ENCODE results near the gene AICDA. TPM values are rescaled to one million over a fixed set of nuclear protein-coding genes. Genes with fewer than 3 reads are reported as not detected.

AICDA gene
- total and polyA plus RNA-seq, 10 of the 15 experiments (the other 5 are each of a cell fraction or from before 2014, with no cell fraction given) = 9.4 to 24.9 (median 16.6) TPM

DNA sequence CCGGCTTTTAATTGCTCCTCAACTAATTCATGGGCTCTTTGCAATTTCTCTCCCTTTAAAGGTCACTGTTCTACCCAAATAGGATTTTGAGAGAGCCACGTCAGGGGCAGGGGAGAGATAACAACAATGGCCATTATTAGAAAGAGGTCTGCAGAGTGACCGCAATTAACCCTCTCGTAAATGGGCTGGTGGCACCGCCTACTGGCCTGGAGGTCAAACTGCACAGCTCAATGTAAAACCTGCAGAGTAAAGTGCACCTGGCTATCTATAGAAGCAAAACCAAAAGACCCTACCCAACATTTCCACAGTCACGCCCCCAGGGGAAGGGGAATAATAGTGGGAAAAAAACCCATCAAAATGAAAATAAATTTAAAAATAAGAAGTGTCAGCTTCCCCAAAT is 50.3 kb downstream of the AICDA start:
- intact Hi-C loops (cut with micrococcal nuclease; ENCODE audit: unreplicated experiment) = no loop called here
- no peak overlapping the region for H3K4me2 ChIP-seq (ENCODE audit: control insufficient read depth, insufficient read depth)
- no peaks in the 10 kb centered on the region for H3K36me3 ChIP-seq (ENCODE audit: control insufficient read depth in 2 of 2, insufficient read depth in 2 of 2, low read length in 1 of 2)
- FAIRE-seq = no peak
- CTCF ChIA-PET = interaction anchor here (1.0 kb wide), 1 partner anchor 18 kb away, joined by 5 read pairs; no protein-coding TSS in a partner anchor
- SMC1A ChIA-PET (ENCODE audit: uncharacterized antibody, unreplicated experiment) = interaction anchor here (0.9 kb wide), 1 partner anchor 28 kb away, joined by 3 read pairs; no protein-coding TSS in a partner anchor
- in situ Hi-C loops (cut with MboI) = no loop called here
- BruUV-seq (replicated peaks) = no TSS peak
- no peak for TF ChIP-seq MEF2B (IDR thresholded peaks at IDR 0.05; ENCODE audit: partially characterized antibody, poor library complexity, severe bottlenecking)
- TF ChIP-seq, protein P1, sequence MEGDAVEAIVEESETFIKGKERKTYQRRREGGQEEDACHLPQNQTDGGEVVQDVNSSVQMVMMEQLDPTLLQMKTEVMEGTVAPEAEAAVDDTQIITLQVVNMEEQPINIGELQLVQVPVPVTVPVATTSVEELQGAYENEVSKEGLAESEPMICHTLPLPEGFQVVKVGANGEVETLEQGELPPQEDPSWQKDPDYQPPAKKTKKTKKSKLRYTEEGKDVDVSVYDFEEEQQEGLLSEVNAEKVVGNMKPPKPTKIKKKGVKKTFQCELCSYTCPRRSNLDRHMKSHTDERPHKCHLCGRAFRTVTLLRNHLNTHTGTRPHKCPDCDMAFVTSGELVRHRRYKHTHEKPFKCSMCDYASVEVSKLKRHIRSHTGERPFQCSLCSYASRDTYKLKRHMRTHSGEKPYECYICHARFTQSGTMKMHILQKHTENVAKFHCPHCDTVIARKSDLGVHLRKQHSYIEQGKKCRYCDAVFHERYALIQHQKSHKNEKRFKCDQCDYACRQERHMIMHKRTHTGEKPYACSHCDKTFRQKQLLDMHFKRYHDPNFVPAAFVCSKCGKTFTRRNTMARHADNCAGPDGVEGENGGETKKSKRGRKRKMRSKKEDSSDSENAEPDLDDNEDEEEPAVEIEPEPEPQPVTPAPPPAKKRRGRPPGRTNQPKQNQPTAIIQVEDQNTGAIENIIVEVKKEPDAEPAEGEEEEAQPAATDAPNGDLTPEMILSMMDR (IDR thresholded peaks at IDR 0.05 in 2 of 3, conservative IDR thresholded peaks at IDR 0.05 in 1 of 3; ENCODE audit: control insufficient read depth in 2 of 3, extremely low read depth in 1 of 3, insufficient read depth in 1 of 3, low read depth in 3 of 3, low read length in 3 of 3) = peak in 2 of 3 experiments; percentile 10 to 29; a peak in 3 of 6 replicates
- no peaks in the 10 kb centered on the region for H3K27me3 ChIP-seq (replicated peaks in 1 of 2; ENCODE audit: control insufficient read depth in 2 of 2, insufficient read depth in 2 of 2, low read length in 1 of 2)
- H3K4me3 ChIP-seq = no peak overlapping the region
- no peaks in the 10 kb centered on the region for H4K20me1 ChIP-seq (ENCODE audit: control insufficient read depth, insufficient read depth)
- WGBS (ENCODE audit: insufficient coverage, insufficient replicate concordance, low lambda C conversion rate, missing lambda C conversion rate) = 79% methylated on average over 6 of the region's 6 CpGs
- DNase-seq (ENCODE audit: low read depth, low spot score) = no peak
- RAD21 ChIA-PET (ENCODE audit: unreplicated experiment) = no interaction called here
- no peak overlapping the region for H3K9ac ChIP-seq (ENCODE audit: control insufficient read depth, insufficient read depth, low read length)
- H3K79me2 ChIP-seq (ENCODE audit: control insufficient read depth, insufficient read depth, low read length) = no peaks in the 10 kb centered on the region
- H3K4me1 ChIP-seq (ENCODE audit: control insufficient read depth, insufficient read depth, low read length) = no peaks in the 10 kb centered on the region
- no peak overlapping the region for H3K27ac ChIP-seq (ENCODE audit: control insufficient read depth, insufficient read depth)
- POLR2A ChIA-PET = no interaction called here
- ATAC-seq = no peak
- H2AFZ ChIP-seq (ENCODE audit: control insufficient read depth, low read depth, low read length) = no peak overlapping the region
- peaks cover 2% of the 10 kb centered on the region; the same call in 2 of the 3 replicates for H3K9me3 ChIP-seq (replicated peaks; ENCODE audit: control insufficient read depth, insufficient read depth, low read length)

DNA sequence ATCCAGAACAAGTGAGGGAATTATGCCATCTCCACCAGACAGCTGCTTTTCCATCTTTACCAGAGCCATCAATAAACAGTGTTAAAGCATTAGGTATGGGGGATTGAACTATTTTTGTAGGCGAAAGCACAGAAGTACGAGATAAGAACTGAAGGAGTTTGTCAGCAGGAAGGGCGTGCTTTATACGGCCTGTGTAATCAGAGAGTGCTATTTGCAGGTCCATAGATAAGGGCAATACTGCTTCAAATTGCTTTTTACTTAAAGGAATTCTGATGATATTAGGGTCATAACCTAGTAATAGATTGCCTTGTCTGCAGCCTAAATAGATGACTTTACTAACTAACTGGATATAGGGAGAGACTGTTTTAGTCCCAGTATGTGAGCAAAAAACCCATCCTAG is 51.6 kb downstream of the AICDA start:
- Histone ChIP-seq H3K79me2 (ENCODE audit: control insufficient read depth, insufficient read depth, low read length) (no peaks in the 10 kb centered on the region), H3K4me1 (ENCODE audit: control insufficient read depth, insufficient read depth, low read length) (no peaks in the 10 kb centered on the region), H4K20me1 (ENCODE audit: control insufficient read depth, insufficient read depth) (no peaks in the 10 kb centered on the region), H3K9me3 (replicated peaks; ENCODE audit: control insufficient read depth, insufficient read depth, low read length) (no peaks in the 10 kb centered on the region; the same call in 2 of the 3 replicates), H3K27me3 (replicated peaks in 1 of 2; ENCODE audit: control insufficient read depth in 2 of 2, insufficient read depth in 2 of 2, low read length in 1 of 2) (no peaks in the 10 kb centered on the region), H3K4me3 (no peak overlapping the region), H3K27ac (ENCODE audit: control insufficient read depth, insufficient read depth) (no peak overlapping the region), H3K9ac (ENCODE audit: control insufficient read depth, insufficient read depth, low read length) (no peak overlapping the region), H2AFZ (ENCODE audit: control insufficient read depth, low read depth, low read length) (no peak overlapping the region), H3K4me2 (ENCODE audit: control insufficient read depth, insufficient read depth) (no peak overlapping the region), H3K36me3 (ENCODE audit: control insufficient read depth in 2 of 2, insufficient read depth in 2 of 2, low read length in 1 of 2) (no peaks in the 10 kb centered on the region)
- no peak for FAIRE-seq
- no peak for DNase-seq (ENCODE audit: low read depth, low spot score)
- no peak for ATAC-seq
- no TSS peak for BruUV-seq (replicated peaks)
- ChIA-PET SMC1A (ENCODE audit: uncharacterized antibody, unreplicated experiment) (interaction anchor here (0.6 to 1.1 kb wide), 2 partner anchors 17 to 297 kb away, joined by 3 read pairs; no protein-coding TSS in a partner anchor), CTCF (no interaction called here), RAD21 (ENCODE audit: unreplicated experiment) (no interaction called here), POLR2A (no interaction called here)
- WGBS (ENCODE audit: insufficient coverage, insufficient replicate concordance, low lambda C conversion rate, missing lambda C conversion rate) = 52% methylated on average over 4 of the region's 4 CpGs
- in situ Hi-C loops (cut with MboI) = no loop called here
- intact Hi-C loops (cut with micrococcal nuclease; ENCODE audit: unreplicated experiment) = no loop called here
- TF ChIP-seq, protein P2, sequence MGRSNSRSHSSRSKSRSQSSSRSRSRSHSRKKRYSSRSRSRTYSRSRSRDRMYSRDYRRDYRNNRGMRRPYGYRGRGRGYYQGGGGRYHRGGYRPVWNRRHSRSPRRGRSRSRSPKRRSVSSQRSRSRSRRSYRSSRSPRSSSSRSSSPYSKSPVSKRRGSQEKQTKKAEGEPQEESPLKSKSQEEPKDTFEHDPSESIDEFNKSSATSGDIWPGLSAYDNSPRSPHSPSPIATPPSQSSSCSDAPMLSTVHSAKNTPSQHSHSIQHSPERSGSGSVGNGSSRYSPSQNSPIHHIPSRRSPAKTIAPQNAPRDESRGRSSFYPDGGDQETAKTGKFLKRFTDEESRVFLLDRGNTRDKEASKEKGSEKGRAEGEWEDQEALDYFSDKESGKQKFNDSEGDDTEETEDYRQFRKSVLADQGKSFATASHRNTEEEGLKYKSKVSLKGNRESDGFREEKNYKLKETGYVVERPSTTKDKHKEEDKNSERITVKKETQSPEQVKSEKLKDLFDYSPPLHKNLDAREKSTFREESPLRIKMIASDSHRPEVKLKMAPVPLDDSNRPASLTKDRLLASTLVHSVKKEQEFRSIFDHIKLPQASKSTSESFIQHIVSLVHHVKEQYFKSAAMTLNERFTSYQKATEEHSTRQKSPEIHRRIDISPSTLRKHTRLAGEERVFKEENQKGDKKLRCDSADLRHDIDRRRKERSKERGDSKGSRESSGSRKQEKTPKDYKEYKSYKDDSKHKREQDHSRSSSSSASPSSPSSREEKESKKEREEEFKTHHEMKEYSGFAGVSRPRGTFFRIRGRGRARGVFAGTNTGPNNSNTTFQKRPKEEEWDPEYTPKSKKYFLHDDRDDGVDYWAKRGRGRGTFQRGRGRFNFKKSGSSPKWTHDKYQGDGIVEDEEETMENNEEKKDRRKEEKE (IDR thresholded peaks at IDR 0.05) = no peak
- TF ChIP-seq CHD2 (IDR thresholded peaks at IDR 0.05; ENCODE audit: borderline replicate concordance, low read depth, low read length) (no peak), CBX3 (IDR thresholded peaks at IDR 0.05; ENCODE audit: borderline replicate concordance, low read depth) (no peak), ESRRA (IDR thresholded peaks at IDR 0.05; ENCODE audit: low read length) (no peak)
- TF ChIP-seq, protein P3, sequence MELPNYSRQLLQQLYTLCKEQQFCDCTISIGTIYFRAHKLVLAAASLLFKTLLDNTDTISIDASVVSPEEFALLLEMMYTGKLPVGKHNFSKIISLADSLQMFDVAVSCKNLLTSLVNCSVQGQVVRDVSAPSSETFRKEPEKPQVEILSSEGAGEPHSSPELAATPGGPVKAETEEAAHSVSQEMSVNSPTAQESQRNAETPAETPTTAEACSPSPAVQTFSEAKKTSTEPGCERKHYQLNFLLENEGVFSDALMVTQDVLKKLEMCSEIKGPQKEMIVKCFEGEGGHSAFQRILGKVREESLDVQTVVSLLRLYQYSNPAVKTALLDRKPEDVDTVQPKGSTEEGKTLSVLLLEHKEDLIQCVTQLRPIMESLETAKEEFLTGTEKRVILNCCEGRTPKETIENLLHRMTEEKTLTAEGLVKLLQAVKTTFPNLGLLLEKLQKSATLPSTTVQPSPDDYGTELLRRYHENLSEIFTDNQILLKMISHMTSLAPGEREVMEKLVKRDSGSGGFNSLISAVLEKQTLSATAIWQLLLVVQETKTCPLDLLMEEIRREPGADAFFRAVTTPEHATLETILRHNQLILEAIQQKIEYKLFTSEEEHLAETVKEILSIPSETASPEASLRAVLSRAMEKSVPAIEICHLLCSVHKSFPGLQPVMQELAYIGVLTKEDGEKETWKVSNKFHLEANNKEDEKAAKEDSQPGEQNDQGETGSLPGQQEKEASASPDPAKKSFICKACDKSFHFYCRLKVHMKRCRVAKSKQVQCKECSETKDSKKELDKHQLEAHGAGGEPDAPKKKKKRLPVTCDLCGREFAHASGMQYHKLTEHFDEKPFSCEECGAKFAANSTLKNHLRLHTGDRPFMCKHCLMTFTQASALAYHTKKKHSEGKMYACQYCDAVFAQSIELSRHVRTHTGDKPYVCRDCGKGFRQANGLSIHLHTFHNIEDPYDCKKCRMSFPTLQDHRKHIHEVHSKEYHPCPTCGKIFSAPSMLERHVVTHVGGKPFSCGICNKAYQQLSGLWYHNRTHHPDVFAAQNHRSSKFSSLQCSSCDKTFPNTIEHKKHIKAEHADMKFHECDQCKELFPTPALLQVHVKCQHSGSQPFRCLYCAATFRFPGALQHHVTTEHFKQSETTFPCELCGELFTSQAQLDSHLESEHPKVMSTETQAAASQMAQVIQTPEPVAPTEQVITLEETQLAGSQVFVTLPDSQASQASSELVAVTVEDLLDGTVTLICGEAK (IDR thresholded peaks at IDR 0.05; ENCODE audit: borderline replicate concordance) = no peak

Data from GM12878 (cell line).